Effector memory CD8-positive, alpha-beta T cell (primary cell): ENCODE measurements around the gene TSNAXIP1.
"Not testable (repeated sequence)": the region's sequence is repeated elsewhere in the genome, so short reads cannot be mapped to it uniquely, and the experiment has no call there.

Experiments
- ATAC-seq: fragments of 150-1000 bp; cut with Tn5 transposase; replicated peaks from 2 replicates; pipeline ENCODE4 v1.10.0; 2021; ENCODE audit warnings: mild to moderate bottlenecking, moderate library complexity
- DNase-seq, 3 experiments: peaks; one replicate each; pipeline ENCODE4 v3.0.0; 2021
- H3K27ac Mint-ChIP-seq, 2 donors: one replicate each; pipeline ENCODE4 v1.8.0; 2022; ENCODE audit warnings: mild to moderate bottlenecking in 2 of 2, mixed read lengths in 2 of 2, moderate library complexity in 2 of 2
- H3K27me3 Mint-ChIP-seq, 2 donors: one replicate each; pipeline ENCODE4 v1.8.0; 2022; ENCODE audit warnings: mixed read lengths in 2 of 2
- H3K36me3 Mint-ChIP-seq: one replicate; pipeline ENCODE4 v1.8.0; 2022; ENCODE audit warnings: mild to moderate bottlenecking, moderate library complexity, mixed read lengths; ENCODE audit not compliant: insufficient read depth
- H3K4me1 Mint-ChIP-seq, 2 donors: one replicate each; pipeline ENCODE4 v1.8.0; 2022; ENCODE audit warnings: low read depth in 2 of 2, mixed read lengths in 2 of 2
- H3K4me3 Mint-ChIP-seq, 2 donors: one replicate each; pipeline ENCODE4 v1.8.0; 2022; ENCODE audit warnings: mild to moderate bottlenecking in 2 of 2, mixed read lengths in 2 of 2, moderate library complexity in 2 of 2
- H3K9me3 Mint-ChIP-seq, 2 donors: one replicate each; pipeline ENCODE4 v1.8.0; 2022; ENCODE audit warnings: mixed read lengths in 2 of 2

The TSNAXIP1 gene

DNA sequence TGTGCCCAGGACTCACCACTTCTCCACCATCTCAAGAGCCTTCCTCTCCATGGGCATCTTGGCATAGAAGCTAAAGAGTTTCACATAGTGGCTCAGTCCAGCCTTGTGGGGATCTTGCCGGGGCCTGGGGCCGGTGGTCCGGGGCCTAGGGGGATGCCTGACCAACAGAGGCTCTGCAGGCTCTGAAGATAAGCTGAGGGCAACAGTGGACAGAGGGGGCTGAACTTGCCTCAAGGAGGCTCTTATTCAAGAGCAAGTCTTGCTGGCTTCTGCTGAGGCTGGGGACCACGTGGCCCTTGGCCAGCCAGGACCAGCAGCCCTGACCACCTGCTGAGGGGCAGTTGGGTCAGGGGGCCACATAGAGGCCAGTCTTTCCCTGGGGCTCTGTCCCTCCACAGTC lies 22.0 kb downstream of the TSNAXIP1 start:
- DNase-seq (no peak), ATAC-seq (no peak)
- no peaks in the 10 kb centered on the region for H3K27me3 Mint-ChIP-seq
- peak overlapping the region; percentile 15 to 49 for H3K27ac Mint-ChIP-seq
- H3K4me1 Mint-ChIP-seq: peaks cover 9 to 13% of the 10 kb centered on the region in 2 donors
- H3K4me3 Mint-ChIP-seq: no peak overlapping the region
- no peaks in the 10 kb centered on the region for H3K9me3 Mint-ChIP-seq
- H3K36me3 Mint-ChIP-seq: peaks cover 8% of the 10 kb centered on the region

- peak overlapping the region; percentile 91 for H3K27ac Mint-ChIP-seq
- DNase-seq: no peak
These were observed 26.3 kb downstream of the TSNAXIP1 start for GRCh38 chr16:67833030-67833414.

GRCh38 chr16:67833415-67834241 lies 26.9 kb downstream of the TSNAXIP1 start:
- Mint-ChIP-seq H3K27ac (peak overlapping the region; percentile 91), H3K27me3 (no peaks in the 10 kb centered on the region), H3K4me3 (peak overlapping the region; percentile 91 to 93), H3K9me3 (no peaks in the 10 kb centered on the region), H3K4me1 (peaks cover 9 to 17% of the 10 kb centered on the region in 2 donors), H3K36me3 (peaks cover 15% of the 10 kb centered on the region)
- peak; percentile 99 for ATAC-seq
- peak; percentile 94 to 96 (median 95) for DNase-seq

More at GRCh38 chr16:67833030-67833414, 26.3 kb downstream of the TSNAXIP1 start:
- no peaks in the 10 kb centered on the region for H3K9me3 Mint-ChIP-seq
- H3K4me1 Mint-ChIP-seq: peaks cover 9 to 17% of the 10 kb centered on the region in 2 donors
- H3K27me3 Mint-ChIP-seq: no peaks in the 10 kb centered on the region
- ATAC-seq: no peak
- peak overlapping the region; percentile 91 to 93 for H3K4me3 Mint-ChIP-seq
- peaks cover 15% of the 10 kb centered on the region for H3K36me3 Mint-ChIP-seq

GRCh38 chr16:67834242-67834614 lies 27.5 kb downstream of the TSNAXIP1 start:
- H3K27me3 Mint-ChIP-seq: no peaks in the 10 kb centered on the region
- H3K27ac Mint-ChIP-seq: peak overlapping the region in 1 of 2 donors; percentile 91
- no peak for DNase-seq
- no peak for ATAC-seq
- H3K36me3 Mint-ChIP-seq: peaks cover 15% of the 10 kb centered on the region
- H3K4me3 Mint-ChIP-seq: peak overlapping the region; percentile 91 to 93
- H3K9me3 Mint-ChIP-seq: no peaks in the 10 kb centered on the region
- H3K4me1 Mint-ChIP-seq: peaks cover 9 to 17% of the 10 kb centered on the region in 2 donors

DNA sequence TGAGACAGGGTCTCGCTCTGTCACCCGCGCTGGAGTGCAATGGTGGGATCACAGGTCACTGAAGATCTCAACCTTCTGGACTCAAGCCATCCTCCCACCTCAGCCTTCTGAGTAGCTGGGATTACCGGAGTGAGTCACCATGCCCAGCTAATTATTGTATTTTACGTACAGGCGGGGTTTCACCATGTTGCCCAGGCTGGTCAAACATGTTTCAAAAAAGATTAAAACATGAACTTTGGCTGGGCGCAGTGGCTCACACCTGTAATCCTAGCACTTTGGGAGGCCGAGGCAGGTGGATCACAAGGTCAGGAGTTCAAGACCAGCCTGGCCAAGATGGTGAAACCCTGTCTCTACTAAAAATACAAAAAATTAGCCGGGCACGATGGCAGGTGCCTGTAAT lies 30.5 kb downstream of the TSNAXIP1 start:
- DNase-seq, ATAC-seq, H3K9me3 Mint-ChIP-seq, H3K27ac Mint-ChIP-seq, H3K27me3 Mint-ChIP-seq, H3K4me3 Mint-ChIP-seq: not testable (repeated sequence)
- Mint-ChIP-seq H3K4me1 (peaks cover 16 to 19% of the 10 kb centered on the region in 2 donors), H3K36me3 (peaks cover 16% of the 10 kb centered on the region)

DNA sequence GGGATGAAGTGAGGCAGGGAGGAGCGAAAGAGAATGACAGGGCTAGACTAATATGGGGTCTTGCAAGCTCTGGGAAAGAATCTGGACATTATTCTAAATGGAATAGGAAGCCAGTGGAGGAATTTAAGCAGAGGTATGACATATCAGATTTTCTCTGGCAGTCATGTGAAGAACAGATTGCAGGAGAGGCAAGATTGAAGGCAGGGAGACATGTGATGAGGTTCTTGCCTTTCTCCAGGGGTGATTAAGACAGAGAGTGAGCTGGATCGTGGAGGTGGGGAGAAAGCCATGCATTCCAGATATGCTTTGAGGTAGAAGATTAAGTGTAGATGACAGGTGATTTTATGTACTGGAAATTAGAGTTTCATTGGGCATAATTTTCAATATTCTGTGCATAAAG lies 31.1 kb downstream of the TSNAXIP1 start:
- Mint-ChIP-seq H3K36me3 (peaks cover 20% of the 10 kb centered on the region), H3K9me3 (no peaks in the 10 kb centered on the region), H3K4me3 (no peak overlapping the region), H3K27ac (no peak overlapping the region), H3K4me1 (peaks cover 13 to 19% of the 10 kb centered on the region in 2 donors), H3K27me3 (no peaks in the 10 kb centered on the region)
- no peak for DNase-seq
- no peak for ATAC-seq

GRCh38 chr16:67841198-67841815 lies 34.6 kb downstream of the TSNAXIP1 start:
- Mint-ChIP-seq H3K4me1 (peaks cover 34 to 36% of the 10 kb centered on the region in 2 donors), H3K4me3 (peak overlapping the region; percentile 92 to 96), H3K36me3 (peaks cover 27% of the 10 kb centered on the region), H3K27ac (peak overlapping the region; percentile 93 to 95), H3K9me3 (no peaks in the 10 kb centered on the region), H3K27me3 (no peaks in the 10 kb centered on the region)
- ATAC-seq: no peak
- DNase-seq: no peak

DNA sequence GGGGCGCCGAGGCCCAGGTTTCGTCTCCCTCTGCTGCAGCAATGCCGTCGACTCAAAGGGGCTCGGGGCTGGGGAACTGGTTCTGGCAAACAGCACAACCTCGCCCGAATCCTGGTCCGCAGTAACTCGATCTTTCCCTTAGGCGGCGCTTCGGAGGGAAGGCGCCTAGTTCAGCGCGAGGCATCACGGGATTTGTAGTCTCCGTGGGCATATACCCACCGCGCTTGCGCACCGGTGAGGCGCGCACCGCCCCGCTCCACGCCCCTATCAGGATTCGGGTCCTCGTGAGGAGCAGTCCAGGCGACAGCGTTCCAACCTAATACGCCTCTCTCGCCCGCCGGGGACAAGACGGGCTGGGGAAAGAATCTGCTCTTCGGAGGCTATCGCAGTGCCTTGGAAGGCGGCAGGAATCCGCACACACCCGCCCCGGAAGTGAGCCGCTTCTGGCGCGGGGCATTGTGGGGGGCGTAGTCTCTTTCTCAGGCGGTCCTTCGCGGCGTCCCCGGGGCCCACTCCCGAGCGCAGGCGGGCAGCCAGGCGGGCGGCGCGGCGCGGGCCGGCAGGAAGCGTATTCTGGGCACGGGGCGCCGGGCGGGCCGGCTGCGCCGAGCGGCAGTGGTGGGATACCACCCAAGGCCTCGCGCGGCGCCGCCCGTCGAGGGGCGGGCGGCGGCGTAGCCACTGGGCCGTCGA lies 35.3 kb downstream of the TSNAXIP1 start, which contains the start of gene THAP11:
TSS of gene THAP11 (plus strand) at position 505 of the 693 bp plus-strand sequence. CDS start 235 bp downstream, outside the sequence.
- Mint-ChIP-seq H3K36me3 (peaks cover 29% of the 10 kb centered on the region), H3K4me1 (peaks cover 34 to 36% of the 10 kb centered on the region in 2 donors), H3K4me3 (peak within 1 kb of the TSS; percentile 92 to 96), H3K27ac (peak within 1 kb of the TSS; percentile 93 to 95), H3K27me3 (no peaks in the 10 kb centered on the region), H3K9me3 (no peaks in the 10 kb centered on the region)
- ATAC-seq: peak; percentile 55
- DNase-seq: peak; percentile 95 to 98 (median 95)

DNA sequence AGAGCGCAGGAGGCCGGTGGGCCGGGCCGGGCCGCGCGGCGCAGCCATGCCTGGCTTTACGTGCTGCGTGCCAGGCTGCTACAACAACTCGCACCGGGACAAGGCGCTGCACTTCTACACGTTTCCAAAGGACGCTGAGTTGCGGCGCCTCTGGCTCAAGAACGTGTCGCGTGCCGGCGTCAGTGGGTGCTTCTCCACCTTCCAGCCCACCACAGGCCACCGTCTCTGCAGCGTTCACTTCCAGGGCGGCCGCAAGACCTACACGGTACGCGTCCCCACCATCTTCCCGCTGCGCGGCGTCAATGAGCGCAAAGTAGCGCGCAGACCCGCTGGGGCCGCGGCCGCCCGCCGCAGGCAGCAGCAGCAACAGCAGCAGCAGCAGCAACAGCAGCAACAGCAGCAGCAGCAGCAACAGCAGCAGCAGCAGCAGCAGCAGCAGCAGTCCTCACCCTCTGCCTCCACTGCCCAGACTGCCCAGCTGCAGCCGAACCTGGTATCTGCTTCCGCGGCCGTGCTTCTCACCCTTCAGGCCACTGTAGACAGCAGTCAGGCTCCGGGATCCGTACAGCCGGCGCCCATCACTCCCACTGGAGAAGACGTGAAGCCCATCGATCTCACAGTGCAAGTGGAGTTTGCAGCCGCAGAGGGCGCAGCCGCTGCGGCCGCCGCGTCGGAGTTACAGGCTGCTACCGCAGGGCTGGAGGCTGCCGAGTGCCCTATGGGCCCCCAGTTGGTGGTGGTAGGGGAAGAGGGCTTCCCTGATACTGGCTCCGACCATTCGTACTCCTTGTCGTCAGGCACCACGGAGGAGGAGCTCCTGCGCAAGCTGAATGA lies 36.0 kb downstream of the TSNAXIP1 start:
- Mint-ChIP-seq H3K4me1 (peaks cover 37 to 39% of the 10 kb centered on the region in 2 donors), H3K36me3 (peaks cover 27% of the 10 kb centered on the region), H3K27ac (peak overlapping the region; percentile 93 to 95), H3K27me3 (no peaks in the 10 kb centered on the region), H3K4me3 (peak overlapping the region; percentile 92 to 96), H3K9me3 (no peaks in the 10 kb centered on the region)
- DNase-seq: peak; percentile 59 to 64 (median 63)
- ATAC-seq: peak; percentile 31

DNA sequence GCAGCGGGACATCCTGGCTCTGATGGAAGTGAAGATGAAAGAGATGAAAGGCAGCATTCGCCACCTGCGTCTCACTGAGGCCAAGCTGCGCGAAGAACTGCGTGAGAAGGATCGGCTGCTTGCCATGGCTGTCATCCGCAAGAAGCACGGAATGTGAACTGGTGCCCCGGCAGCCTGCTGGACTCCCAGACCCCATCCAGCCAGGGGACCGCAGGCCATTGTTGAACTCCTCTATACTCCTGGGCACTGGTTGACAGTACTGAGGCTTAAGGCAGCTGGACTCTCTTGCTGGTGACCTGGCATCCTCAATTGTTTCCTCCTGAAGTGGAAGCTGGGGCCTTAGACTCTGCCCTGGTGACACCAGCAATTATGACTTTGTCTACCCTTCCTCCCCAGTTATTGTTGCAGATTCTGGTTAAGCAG lies 36.7 kb downstream of the TSNAXIP1 start:
- ATAC-seq: no peak
- peaks cover 27% of the 10 kb centered on the region for H3K36me3 Mint-ChIP-seq
- peaks cover 38 to 39% of the 10 kb centered on the region in 2 donors for H3K4me1 Mint-ChIP-seq

GRCh38 chr16:67844497-67844896 lies 37.8 kb downstream of the TSNAXIP1 start:
- Mint-ChIP-seq H3K27me3 (no peaks in the 10 kb centered on the region), H3K27ac (no peak overlapping the region), H3K4me3 (peak overlapping the region; percentile 85 to 92), H3K4me1 (peaks cover 38 to 39% of the 10 kb centered on the region in 2 donors), H3K36me3 (peaks cover 27% of the 10 kb centered on the region), H3K9me3 (no peaks in the 10 kb centered on the region)
- ATAC-seq (no peak), DNase-seq (no peak)

More for the DNA sequence above, 36.7 kb downstream of the TSNAXIP1 start:
- DNase-seq: no peak
- no peaks in the 10 kb centered on the region for H3K27me3 Mint-ChIP-seq
- H3K9me3 Mint-ChIP-seq: no peaks in the 10 kb centered on the region
- peak overlapping the region; percentile 93 to 95 for H3K27ac Mint-ChIP-seq
- peak overlapping the region; percentile 92 to 96 for H3K4me3 Mint-ChIP-seq

DNA sequence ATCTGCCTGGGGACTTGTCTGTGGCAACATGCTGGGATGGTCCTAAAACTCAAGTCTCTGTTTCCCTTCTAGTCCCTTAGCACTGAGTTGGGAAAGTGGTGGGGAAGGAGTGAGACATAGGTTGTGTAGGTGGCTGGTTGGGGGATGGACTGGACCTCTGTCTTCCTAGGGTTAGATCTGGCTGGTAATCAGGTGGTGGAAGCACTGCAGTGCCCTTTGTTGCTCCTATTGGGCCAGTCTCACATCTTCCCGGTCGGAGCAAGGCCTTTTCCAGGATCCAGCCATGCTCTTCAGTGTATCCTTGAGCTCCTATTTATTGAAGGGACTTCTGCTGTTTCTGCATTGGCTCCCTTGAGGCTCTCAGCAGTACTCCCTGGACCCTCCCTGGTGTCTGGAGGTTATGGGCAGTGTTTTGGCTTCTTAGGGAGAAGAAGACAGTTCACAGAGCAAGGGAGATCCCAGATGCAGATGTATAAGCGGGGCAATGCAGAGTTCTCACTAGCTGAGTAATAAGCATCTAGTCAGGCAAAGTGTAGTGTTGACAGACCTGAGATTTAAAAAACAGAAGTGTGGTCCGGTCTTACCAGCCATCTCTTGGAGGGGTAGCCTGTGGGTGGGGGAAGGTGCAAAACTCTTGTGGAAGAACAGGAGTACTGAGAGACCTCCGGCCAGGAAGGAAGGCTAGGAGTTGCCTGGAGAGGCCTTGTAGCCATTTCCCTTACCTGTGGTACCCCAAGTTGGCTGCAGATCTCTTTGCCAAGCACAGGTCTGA lies 38.8 kb downstream of the TSNAXIP1 start:
- Mint-ChIP-seq H3K4me3 (peak overlapping the region; percentile 85 to 92), H3K9me3 (no peaks in the 10 kb centered on the region), H3K27ac (peak overlapping the region; percentile 72 to 96), H3K27me3 (no peaks in the 10 kb centered on the region), H3K4me1 (peaks cover 41 to 45% of the 10 kb centered on the region in 2 donors), H3K36me3 (peaks cover 31% of the 10 kb centered on the region)
- ATAC-seq (no peak), DNase-seq (no peak)
